Gastrocnemius medialis (tissue), 4 donors: ENCODE measurements around the gene CEP112.

Experiments used
- POLR2A ChIP-seq, 2 donors: fragments of 450-650 bp; IDR thresholded peaks; one replicate each; pipeline ENCODE4 v1.6.1; 2017; ENCODE audit warnings: antibody characterized with exemption in 2 of 2, mild to moderate bottlenecking in 2 of 2, moderate library complexity in 2 of 2
- TF ChIP-seq, protein P1 (sequence below), 5 experiments: fragments of 450-650 bp in 3 of 5; fragments of 200-600 bp in 2 of 5; sonication (generic) in 2 of 5; IDR thresholded peaks in 4 of 5; conservative IDR thresholded peaks in 1 of 5; 1 replicate in 4 of 5; 2 replicates in 1 of 5; pipeline ENCODE4 v1.5.1; 2016 to 2019; ENCODE audit warnings: antibody characterized with exemption in 5 of 5, mild to moderate bottlenecking in 3 of 5, moderate library complexity in 3 of 5

DNA sequence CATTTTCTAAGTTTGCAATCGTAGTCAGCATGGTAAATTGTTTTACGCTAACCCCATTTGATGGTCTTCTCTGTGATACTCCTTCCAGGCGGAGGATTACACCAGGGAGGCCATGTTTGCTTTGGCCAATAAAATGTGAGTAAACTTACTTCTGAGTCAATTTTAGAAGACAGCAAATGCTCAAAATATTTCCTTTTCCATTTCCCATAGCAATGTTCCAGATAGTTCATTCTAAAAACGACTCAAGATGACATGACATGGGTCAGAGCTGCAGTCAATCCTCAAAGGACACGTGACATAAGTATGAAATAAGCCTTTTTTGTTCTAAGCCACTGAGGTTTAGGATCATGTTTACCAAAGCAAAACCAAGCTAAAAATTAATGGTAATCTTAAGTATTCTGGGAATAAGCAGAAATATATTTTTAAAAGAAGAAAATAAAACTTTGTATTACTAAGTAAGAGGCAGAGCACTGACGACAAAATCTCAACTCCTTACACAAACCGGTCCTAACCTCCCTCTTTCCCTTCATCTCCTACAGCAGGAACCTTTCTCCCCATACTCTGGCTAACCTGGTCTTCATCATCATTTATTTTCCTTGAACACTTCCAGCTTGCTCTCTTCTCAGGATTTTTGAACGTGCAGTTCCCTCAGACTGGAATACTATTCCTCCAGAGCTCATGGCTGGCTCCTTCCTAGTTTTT, 266.2 kb downstream of the CEP112 start:
- TF ChIP-seq, protein P1, sequence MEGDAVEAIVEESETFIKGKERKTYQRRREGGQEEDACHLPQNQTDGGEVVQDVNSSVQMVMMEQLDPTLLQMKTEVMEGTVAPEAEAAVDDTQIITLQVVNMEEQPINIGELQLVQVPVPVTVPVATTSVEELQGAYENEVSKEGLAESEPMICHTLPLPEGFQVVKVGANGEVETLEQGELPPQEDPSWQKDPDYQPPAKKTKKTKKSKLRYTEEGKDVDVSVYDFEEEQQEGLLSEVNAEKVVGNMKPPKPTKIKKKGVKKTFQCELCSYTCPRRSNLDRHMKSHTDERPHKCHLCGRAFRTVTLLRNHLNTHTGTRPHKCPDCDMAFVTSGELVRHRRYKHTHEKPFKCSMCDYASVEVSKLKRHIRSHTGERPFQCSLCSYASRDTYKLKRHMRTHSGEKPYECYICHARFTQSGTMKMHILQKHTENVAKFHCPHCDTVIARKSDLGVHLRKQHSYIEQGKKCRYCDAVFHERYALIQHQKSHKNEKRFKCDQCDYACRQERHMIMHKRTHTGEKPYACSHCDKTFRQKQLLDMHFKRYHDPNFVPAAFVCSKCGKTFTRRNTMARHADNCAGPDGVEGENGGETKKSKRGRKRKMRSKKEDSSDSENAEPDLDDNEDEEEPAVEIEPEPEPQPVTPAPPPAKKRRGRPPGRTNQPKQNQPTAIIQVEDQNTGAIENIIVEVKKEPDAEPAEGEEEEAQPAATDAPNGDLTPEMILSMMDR (IDR thresholded peaks at IDR 0.05 in 4 of 5, conservative IDR thresholded peaks at IDR 0.05 in 1 of 5), result no peak
- no peak for TF ChIP-seq POLR2A (IDR thresholded peaks at IDR 0.05)
